Measurements from ENCODE around the gene DHX16. TPM values are rescaled to one million over a fixed set of nuclear protein-coding genes. Genes with fewer than 3 reads are reported as not detected.
A peak's percentile ranks its signal among the peaks of the same experiment; 100 is the strongest.

DHX16 gene
- total and polyA plus RNA-seq, 2 donors (not counting 1 experiment from before 2014, with no cell fraction given): 51.1 to 71.7 TPM

- TF ChIP-seq EZH2 (IDR thresholded peaks at IDR 0.05; ENCODE audit: borderline replicate concordance, insufficient read depth, low read depth, low read length, poor library complexity, severe bottlenecking): no peak
- TF ChIP-seq CTCF (IDR thresholded peaks at IDR 0.05): no peak
- ChIA-PET POLR2A (interaction anchor here (0.7 to 2.9 kb wide), 3 partner anchors 12 to 27 kb away, joined by 3 to 10 read pairs (median 4); partner anchors contain the start of gene MDC1), CTCF (interaction anchor here (1.1 to 8.9 kb wide), 4 partner anchors 10 to 146 kb away, joined by 3 to 151 read pairs (median 63); partner anchors contain the start of genes MDC1 and TUBB)
- Mint-ChIP-seq H3K27me3 (no peaks in the 10 kb centered on the region), H3K4me1 (peaks cover 52% of the 10 kb centered on the region), H3K9me3 (ENCODE audit: insufficient read depth) (no peaks in the 10 kb centered on the region), H3K4me3 (peak within 1 kb of the TSS; percentile 97), H3K27ac (peak within 1 kb of the TSS; percentile 99)
- Histone ChIP-seq H4K20me1 (ENCODE audit: control insufficient read depth, insufficient read depth, low read length, poor library complexity, severe bottlenecking) (peaks cover 20% of the 10 kb centered on the region), H3K4me3 (ENCODE audit: control extremely low read depth in 1 of 5, extremely low read depth in 1 of 5, insufficient read depth in 1 of 5, low read depth in 2 of 5, low read length in 4 of 5) (peak within 1 kb of the TSS; percentile 65 to 94 (median 79)), H3K9me3 (ENCODE audit: control extremely low read depth in 1 of 3, control insufficient read depth in 2 of 3, insufficient read depth in 1 of 3, low read length in 2 of 3) (no peaks in the 10 kb centered on the region), H3K9ac (ENCODE audit: low read length) (peak within 1 kb of the TSS; percentile 98), H3K79me2 (ENCODE audit: control insufficient read depth, insufficient read depth, low read length) (peaks cover 23% of the 10 kb centered on the region), H3K36me3 (replicated peaks in 1 of 2; ENCODE audit: control extremely low read depth in 1 of 2, control insufficient read depth in 1 of 2, extremely low read depth in 1 of 2, insufficient read depth in 2 of 2, low read length in 1 of 2) (peaks cover 0 to 3% of the 10 kb centered on the region in 2 experiments), H3K27me3 (replicated peaks in 1 of 4; ENCODE audit: control extremely low read depth in 1 of 4, control insufficient read depth in 3 of 4, insufficient read depth in 4 of 4, low read length in 3 of 4) (no peaks in the 10 kb centered on the region), H3K4me1 (ENCODE audit: control insufficient read depth in 2 of 2, insufficient read depth in 2 of 2, low read length in 2 of 2) (peaks cover 36 to 43% of the 10 kb centered on the region in 2 donors), H2AFZ (ENCODE audit: insufficient read depth, low read depth, low read length, poor library complexity, severe bottlenecking) (peak within 1 kb of the TSS; percentile 65), H3K27ac (ENCODE audit: low read length in 2 of 2) (peak within 1 kb of the TSS; percentile 93 to 97), H3K4me2 (replicated peaks; ENCODE audit: low read depth, low read length, poor library complexity, severe bottlenecking) (peak within 1 kb of the TSS; percentile 100)
- DNase-seq (peak; percentile 80), ATAC-seq (ENCODE audit: low read depth) (peak; percentile 24)
- intact Hi-C loops (cut with micrococcal nuclease): loop anchor here (1.0 kb wide), 1 partner anchor 8 kb away; no protein-coding TSS in a partner anchor
- WGBS (ENCODE audit: insufficient coverage): under 1% methylated on average over 39 of the region's 40 CpGs
Observed at GRCh38 chr6:30690403-30691207, 17.8 kb upstream of the DHX16 start, which contains the start of gene NRM. Gene NRM, minus strand, starts transcription at chr6:30690984. Its CDS starts 10 bp downstream, at chr6:30690974.
